Choroid plexus epithelial cell (primary cell): ENCODE data around the gene NHSL1.

Experiments
- DNase-seq: peaks from one replicate; pipeline ENCODE4 v3.0.0-alpha.2; 2010; ENCODE audit warnings: low read depth
- H3K4me3 ChIP-seq: 2 replicates; pipeline ENCODE4 v1.5.1; 2011; ENCODE audit warnings: low read depth, mild to moderate bottlenecking, control low read depth, low read length, moderate library complexity
- CTCF ChIP-seq: conservative IDR thresholded peaks from 2 replicates; pipeline ENCODE4 v1.5.1; 2011; ENCODE audit warnings: low read depth, mild to moderate bottlenecking, control low read depth, inconsistent platforms, low read length, moderate library complexity

NHSL1 gene

DNA sequence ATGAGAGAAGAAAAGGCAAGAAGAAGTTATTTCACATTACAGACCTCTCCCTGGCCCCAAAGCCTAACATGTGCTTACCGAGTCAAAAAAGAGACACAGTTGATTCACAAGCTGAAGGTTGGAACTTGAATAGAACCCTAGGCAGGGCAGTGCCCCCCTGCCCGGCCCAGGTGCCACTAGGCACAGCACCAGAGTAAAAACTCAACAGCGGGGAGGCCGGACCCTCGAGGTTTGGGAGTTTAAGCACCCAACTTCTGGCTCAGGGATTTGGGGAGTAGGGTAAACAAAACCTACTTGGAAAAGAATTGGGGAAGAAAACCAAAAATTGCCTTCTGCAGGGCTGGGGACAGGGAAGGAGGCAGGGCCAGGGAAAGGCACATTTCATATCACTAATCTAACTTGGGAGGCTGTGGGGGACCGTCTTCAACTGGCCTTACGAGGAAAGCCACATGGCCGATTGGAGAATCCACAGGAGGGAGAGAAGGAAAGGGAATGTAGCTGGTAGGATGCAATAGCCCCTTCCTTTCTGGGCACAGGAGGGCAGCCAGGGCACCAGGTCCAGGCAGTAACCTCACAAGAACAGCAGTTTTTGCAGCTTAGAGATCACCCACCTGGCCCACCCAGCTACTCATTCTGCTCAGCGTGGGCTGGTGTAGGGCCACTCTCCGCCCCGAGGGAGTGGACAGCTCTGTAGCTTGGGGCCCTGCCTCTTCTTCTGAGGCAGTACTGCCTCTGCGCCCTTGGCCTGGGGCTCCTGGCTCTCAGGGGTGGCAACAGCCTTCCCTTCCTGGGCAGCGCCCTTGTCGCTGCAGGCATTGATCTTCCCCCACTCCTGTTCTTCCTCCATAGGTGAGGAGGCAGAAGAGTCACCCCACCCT, 97.1 kb downstream of the NHSL1 start:
- no peak for TF ChIP-seq CTCF
- no peak for DNase-seq
- H3K4me3 ChIP-seq = no peak overlapping the region

DNA sequence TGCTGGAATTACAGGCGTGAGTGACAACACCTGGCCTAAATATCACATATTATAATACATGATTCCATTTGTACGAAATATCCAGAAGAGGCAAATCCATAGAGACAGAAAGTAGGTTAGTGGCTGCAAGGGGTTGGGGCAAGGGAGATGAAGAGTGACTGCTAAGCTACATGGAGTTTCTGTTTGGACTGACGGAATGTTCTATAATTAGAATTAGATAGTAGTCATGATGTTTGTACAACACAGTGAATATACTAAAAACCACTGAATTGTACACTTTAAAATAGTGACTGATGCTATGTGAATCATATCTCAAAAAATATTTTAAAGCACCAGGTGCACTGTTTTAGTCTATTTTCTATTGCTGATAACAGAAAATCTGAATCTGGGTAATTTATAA, 99.0 kb downstream of the NHSL1 start:
- no peak for TF ChIP-seq CTCF
- no peak overlapping the region for H3K4me3 ChIP-seq
- no peak for DNase-seq

DNA sequence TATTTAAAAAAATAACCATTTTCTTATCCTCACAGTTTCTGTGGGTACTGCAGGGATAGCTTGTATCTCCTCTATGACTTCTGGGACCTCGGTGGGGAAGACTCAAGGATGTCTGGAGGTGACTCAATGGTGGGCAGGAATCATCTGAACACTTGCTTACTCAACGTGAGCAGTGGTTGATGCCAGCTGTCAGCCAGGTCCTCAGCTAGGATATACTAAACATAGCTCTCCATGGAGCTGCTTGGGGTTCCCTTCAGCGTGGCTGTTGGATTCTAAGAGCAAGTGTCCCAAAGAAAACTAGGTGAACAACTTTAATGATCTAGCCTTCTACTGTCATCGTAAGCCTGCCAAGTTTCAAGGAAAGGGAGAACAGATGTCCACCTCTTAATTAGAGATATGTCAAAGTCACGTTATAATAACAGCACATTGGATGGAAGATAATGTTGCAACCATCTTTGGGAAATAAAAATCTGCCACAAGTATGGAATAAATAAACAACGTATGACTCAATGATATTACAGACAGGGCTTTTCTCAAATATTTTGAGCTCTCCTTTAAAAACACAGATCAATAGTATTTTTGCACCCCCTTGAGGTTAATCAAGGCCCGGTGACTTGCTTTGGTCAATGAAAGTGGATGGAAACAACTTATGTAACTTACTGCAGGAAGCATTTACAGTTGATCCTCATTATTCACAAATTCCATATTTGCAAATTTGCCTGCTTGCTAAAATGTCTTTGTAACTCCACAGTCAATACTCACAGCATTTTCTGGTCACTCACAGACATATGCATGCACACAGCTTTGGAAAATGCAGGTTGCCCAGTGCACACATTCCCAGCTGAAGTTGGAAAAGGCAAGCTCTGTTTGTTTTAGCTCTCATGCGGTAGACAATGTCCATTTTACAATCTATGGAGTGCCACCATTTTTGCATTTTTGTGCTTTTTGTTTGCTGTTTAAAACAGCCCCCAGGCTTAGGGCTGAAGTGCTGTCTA, 101.9 kb downstream of the NHSL1 start:
- peak; percentile 40 for DNase-seq

DNA sequence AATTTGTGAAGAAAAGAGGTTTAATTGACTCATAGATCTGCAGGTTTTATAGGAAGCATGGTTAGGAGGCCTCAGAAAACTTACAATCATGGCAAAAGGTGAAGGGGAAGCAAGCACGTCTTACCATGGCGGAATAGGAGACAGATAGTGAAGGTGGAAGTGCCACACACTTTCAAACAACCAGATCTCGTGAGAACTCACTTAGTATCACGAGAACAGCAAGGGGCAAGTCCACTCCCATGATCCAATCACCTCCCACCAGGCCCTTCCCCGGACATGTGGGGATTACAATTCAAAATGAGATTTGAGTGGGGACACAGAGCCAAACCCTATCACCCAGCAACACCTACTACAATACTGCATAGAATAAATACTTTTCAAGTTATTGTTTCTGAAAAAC, 102.6 kb downstream of the NHSL1 start:
- no peak overlapping the region for H3K4me3 ChIP-seq
- DNase-seq = no peak
- TF ChIP-seq CTCF = no peak

More for the DNA sequence above, 101.9 kb downstream of the NHSL1 start:
- TF ChIP-seq CTCF = peak; percentile 21
- H3K4me3 ChIP-seq = no peak overlapping the region

- no peak for TF ChIP-seq CTCF
- H3K4me3 ChIP-seq = no peak overlapping the region
- DNase-seq = no peak
Observed at GRCh38 chr6:138393871-138394783, 105.2 kb downstream of the NHSL1 start.

DNA sequence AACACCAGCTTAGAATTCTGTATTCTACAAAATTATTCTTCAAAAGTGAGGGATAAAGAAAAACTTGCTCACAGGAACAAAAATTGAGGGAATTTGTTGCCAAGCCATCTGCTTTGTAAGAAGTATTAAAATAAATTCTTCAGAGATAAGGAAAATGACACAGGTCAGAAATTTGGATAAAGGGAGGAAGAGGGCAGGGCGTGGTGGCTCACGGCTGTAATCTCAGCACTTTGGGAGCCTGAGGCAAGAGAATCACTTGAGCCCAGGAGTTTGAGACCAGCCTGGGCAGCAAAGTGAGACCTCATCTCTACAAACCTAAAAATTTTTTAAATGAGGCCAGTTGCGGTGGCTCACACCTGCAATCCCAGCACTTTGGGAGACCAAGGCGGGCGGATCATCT, 109.7 kb downstream of the NHSL1 start:
- DNase-seq = no peak
- no peak overlapping the region for H3K4me3 ChIP-seq
- TF ChIP-seq CTCF = no peak
